Measurements from ENCODE around the gene LYZL1. TPM values are rescaled to one million over a fixed set of nuclear protein-coding genes. Genes with fewer than 3 reads are reported as not detected.

The LYZL1 gene
- polyA plus RNA-seq, 1 donor from 2014 or later, result not detected

DNA sequence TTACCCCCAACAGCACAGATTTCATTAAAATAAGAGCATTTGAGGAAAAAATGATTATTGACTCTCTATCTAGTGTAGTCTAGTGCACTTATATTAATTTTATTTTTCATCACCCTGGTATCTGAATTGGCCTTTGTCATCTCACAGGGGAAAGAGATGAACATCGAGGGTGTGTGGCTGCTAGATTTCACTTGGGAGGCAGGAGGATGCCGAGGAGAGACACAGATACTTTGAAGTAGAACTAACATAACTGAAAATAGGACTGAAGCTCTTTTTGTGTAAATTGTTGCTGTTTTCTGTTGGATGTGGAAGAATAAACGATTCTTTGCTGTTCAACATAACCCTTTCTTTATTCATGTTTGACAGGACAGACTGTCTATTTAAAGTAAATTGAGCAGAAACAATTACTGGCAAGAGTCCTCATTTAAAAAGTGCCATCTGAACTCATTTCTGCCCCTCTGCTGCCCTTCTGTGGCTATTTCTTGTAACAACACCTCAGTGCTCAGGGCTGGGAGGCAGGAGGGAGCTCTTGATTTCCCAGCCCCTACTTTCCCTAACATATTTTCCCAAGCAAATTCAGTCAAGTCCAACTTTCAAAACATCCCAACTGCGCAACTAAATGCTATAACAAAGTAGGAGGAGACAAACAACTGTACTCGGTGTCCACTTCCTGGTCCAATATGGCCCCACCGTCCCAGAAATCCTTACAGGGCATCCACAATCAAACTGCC, 15.6 kb downstream of the LYZL1 start:
- Histone ChIP-seq H4K20me1 (ENCODE audit: insufficient read depth) (no peaks in the 10 kb centered on the region), H3K4me3 (ENCODE audit: low read length) (no peak overlapping the region), H3F3A (ENCODE audit: insufficient read depth, low read length, poor library complexity, severe bottlenecking) (no peaks in the 10 kb centered on the region), H3K9me2 (ENCODE audit: insufficient read depth, low read length) (no peaks in the 10 kb centered on the region), H3K9me3 (ENCODE audit: low read length) (no peaks in the 10 kb centered on the region), H2AFZ (ENCODE audit: low read depth, low read length) (no peak overlapping the region), H3K27me3 (ENCODE audit: insufficient read depth, low read depth, low read length) (no peaks in the 10 kb centered on the region), H3K4me2 (ENCODE audit: low read length) (no peak overlapping the region), H3K9ac (ENCODE audit: low read length) (no peak overlapping the region), H3K79me2 (replicated peaks; ENCODE audit: insufficient read depth, low read length) (no peaks in the 10 kb centered on the region), H3K36me3 (ENCODE audit: insufficient read depth, low read length) (no peaks in the 10 kb centered on the region), H3K27ac (ENCODE audit: low read length) (no peak overlapping the region)
- TF ChIP-seq EP300 (conservative IDR thresholded peaks at IDR 0.05; ENCODE audit: poor library complexity, severe bottlenecking), result no peak
- TF ChIP-seq SMC3 (conservative IDR thresholded peaks at IDR 0.05; ENCODE audit: poor library complexity), result peak; percentile 99
- no peak for TF ChIP-seq EZH2 (IDR thresholded peaks at IDR 0.05; ENCODE audit: borderline replicate concordance, insufficient read depth, low read length, poor library complexity, severe bottlenecking)
- peak; percentile 94 for TF ChIP-seq CTCF (IDR thresholded peaks at IDR 0.05; ENCODE audit: poor library complexity, severe bottlenecking)
- TF ChIP-seq, protein P1, sequence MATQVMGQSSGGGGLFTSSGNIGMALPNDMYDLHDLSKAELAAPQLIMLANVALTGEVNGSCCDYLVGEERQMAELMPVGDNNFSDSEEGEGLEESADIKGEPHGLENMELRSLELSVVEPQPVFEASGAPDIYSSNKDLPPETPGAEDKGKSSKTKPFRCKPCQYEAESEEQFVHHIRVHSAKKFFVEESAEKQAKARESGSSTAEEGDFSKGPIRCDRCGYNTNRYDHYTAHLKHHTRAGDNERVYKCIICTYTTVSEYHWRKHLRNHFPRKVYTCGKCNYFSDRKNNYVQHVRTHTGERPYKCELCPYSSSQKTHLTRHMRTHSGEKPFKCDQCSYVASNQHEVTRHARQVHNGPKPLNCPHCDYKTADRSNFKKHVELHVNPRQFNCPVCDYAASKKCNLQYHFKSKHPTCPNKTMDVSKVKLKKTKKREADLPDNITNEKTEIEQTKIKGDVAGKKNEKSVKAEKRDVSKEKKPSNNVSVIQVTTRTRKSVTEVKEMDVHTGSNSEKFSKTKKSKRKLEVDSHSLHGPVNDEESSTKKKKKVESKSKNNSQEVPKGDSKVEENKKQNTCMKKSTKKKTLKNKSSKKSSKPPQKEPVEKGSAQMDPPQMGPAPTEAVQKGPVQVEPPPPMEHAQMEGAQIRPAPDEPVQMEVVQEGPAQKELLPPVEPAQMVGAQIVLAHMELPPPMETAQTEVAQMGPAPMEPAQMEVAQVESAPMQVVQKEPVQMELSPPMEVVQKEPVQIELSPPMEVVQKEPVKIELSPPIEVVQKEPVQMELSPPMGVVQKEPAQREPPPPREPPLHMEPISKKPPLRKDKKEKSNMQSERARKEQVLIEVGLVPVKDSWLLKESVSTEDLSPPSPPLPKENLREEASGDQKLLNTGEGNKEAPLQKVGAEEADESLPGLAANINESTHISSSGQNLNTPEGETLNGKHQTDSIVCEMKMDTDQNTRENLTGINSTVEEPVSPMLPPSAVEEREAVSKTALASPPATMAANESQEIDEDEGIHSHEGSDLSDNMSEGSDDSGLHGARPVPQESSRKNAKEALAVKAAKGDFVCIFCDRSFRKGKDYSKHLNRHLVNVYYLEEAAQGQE (IDR thresholded peaks at IDR 0.05; ENCODE audit: borderline replicate concordance), result no peak
- TF ChIP-seq RAD21 (conservative IDR thresholded peaks at IDR 0.05), result peak; percentile 96
- no peak for TF ChIP-seq MXI1 (conservative IDR thresholded peaks at IDR 0.05; ENCODE audit: poor library complexity, severe bottlenecking)
- no peak for TF ChIP-seq POLR2AphosphoS5 (IDR thresholded peaks at IDR 0.05)
- no peak for TF ChIP-seq TAF1 (IDR thresholded peaks at IDR 0.05; ENCODE audit: low read depth)

DNA sequence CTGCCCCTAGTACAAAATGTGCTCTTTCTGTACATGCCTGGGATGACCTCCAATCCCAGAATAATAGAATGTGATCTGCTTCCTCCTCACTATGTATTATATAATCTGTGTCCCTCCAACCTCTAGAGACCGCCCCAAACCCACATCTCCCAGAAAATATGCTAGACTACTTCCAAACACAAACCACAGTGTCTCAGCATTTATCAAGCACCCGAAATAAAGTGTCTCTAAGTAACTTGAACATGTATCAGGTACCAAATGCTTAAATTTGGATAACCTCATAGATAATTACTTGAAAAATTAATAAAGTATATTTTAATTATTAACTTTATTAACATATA, 16.1 kb downstream of the LYZL1 start:
- Histone ChIP-seq H4K20me1 (ENCODE audit: insufficient read depth) (no peaks in the 10 kb centered on the region), H3K27ac (ENCODE audit: low read length) (no peak overlapping the region), H3K79me2 (replicated peaks; ENCODE audit: insufficient read depth, low read length) (no peaks in the 10 kb centered on the region), H3K9me3 (ENCODE audit: low read length) (no peaks in the 10 kb centered on the region), H3K36me3 (ENCODE audit: insufficient read depth, low read length) (no peaks in the 10 kb centered on the region), H3K4me3 (ENCODE audit: low read length) (no peak overlapping the region), H3K4me2 (ENCODE audit: low read length) (no peak overlapping the region), H3K9me2 (ENCODE audit: insufficient read depth, low read length) (no peaks in the 10 kb centered on the region), H3K27me3 (ENCODE audit: insufficient read depth, low read depth, low read length) (no peaks in the 10 kb centered on the region), H3K9ac (ENCODE audit: low read length) (no peak overlapping the region), H3F3A (ENCODE audit: insufficient read depth, low read length, poor library complexity, severe bottlenecking) (no peaks in the 10 kb centered on the region), H2AFZ (ENCODE audit: low read depth, low read length) (no peak overlapping the region)
- no peak for TF ChIP-seq RAD21 (conservative IDR thresholded peaks at IDR 0.05)
- no peak for TF ChIP-seq SMC3 (conservative IDR thresholded peaks at IDR 0.05; ENCODE audit: poor library complexity)
- no peak for TF ChIP-seq POLR2AphosphoS5 (IDR thresholded peaks at IDR 0.05)
- TF ChIP-seq TAF1 (IDR thresholded peaks at IDR 0.05; ENCODE audit: low read depth), result no peak
- no peak for TF ChIP-seq EZH2 (IDR thresholded peaks at IDR 0.05; ENCODE audit: borderline replicate concordance, insufficient read depth, low read length, poor library complexity, severe bottlenecking)
- no peak for TF ChIP-seq CTCF (IDR thresholded peaks at IDR 0.05; ENCODE audit: poor library complexity, severe bottlenecking)
- no peak for TF ChIP-seq EP300 (conservative IDR thresholded peaks at IDR 0.05; ENCODE audit: poor library complexity, severe bottlenecking)
- TF ChIP-seq, protein P1 (IDR thresholded peaks at IDR 0.05; ENCODE audit: borderline replicate concordance), result no peak
- TF ChIP-seq MXI1 (conservative IDR thresholded peaks at IDR 0.05; ENCODE audit: poor library complexity, severe bottlenecking), result no peak
